PC-3 (cell line): ENCODE measurements around the gene CLEC16A. TPM values are rescaled to one million over a fixed set of nuclear protein-coding genes. Genes with fewer than 3 reads are reported as not detected.

Source experiments
- ATAC-seq: fragments of 200-7000 bp; cut with Tn5 transposase; 2 replicates; pipeline ENCODE4 v1.9.1; 2020; ENCODE audit warnings: mild to moderate bottlenecking, moderate library complexity
- BruUV-seq: library from RNA; stranded (reverse); fragments of 400-500 nt; replicated peaks from 2 replicates; lab custom pipeline; 2021; lab: Mats Ljungman, UMichigan
- CTCF ChIA-PET: fragments of 300-600 bp; sonication (Branson Sonifier 250); formaldehyde crosslinking; loops from one replicate; lab custom pipeline; 2022; ENCODE audit warnings: antibody characterized with exemption; lab: Charles Lee
- POLR2A ChIA-PET: fragments of 300-600 bp; sonication (Branson Sonifier 250); formaldehyde crosslinking; loops from one replicate; lab custom pipeline; 2022; ENCODE audit warnings: antibody characterized with exemption; ENCODE audit not compliant: unreplicated experiment; lab: Charles Lee
- DNase-seq: peaks from one replicate; pipeline ENCODE4 v3.0.0-alpha.2; 2015
- H2AFZ ChIP-seq: fragments of 300-600 bp; sonication (generic); 2 replicates; pipeline ENCODE4 v1.6.0; 2016; ENCODE audit warnings: antibody characterized with exemption, low read length
- H3F3A ChIP-seq: fragments of 300-600 bp; sonication (generic); one replicate; pipeline ENCODE4 v1.6.0; 2017; ENCODE audit warnings: antibody characterized with exemption, low read length, control low read depth, mild to moderate bottlenecking; ENCODE audit not compliant: unreplicated experiment
- H3K27ac ChIP-seq: fragments of 300-600 bp; sonication (generic); 2 replicates; pipeline ENCODE4 v1.5.1; 2016; ENCODE audit warnings: mild to moderate bottlenecking, low read length
- H3K27me3 ChIP-seq: fragments of 300-600 bp; sonication (generic); 2 replicates; pipeline ENCODE4 v1.6.1; 2016; ENCODE audit warnings: low read length, mixed read lengths
- H3K36me3 ChIP-seq: fragments of 300-600 bp; sonication (generic); 2 replicates; pipeline ENCODE4 v1.6.1; 2016; ENCODE audit warnings: low read depth, mixed run types, low read length, mixed read lengths
- H3K4me1 ChIP-seq: fragments of 300-600 bp; sonication (generic); 2 replicates; pipeline ENCODE4 v1.5.1; 2016; ENCODE audit warnings: low read length; ENCODE audit not compliant: insufficient read depth
- H3K4me2 ChIP-seq: fragments of 300-600 bp; sonication (generic); 2 replicates; pipeline ENCODE4 v1.6.0; 2016; ENCODE audit warnings: low read length
- H3K4me3 ChIP-seq: fragments of 300-600 bp; sonication (generic); 2 replicates; pipeline ENCODE4 v1.5.1; 2016; ENCODE audit warnings: mild to moderate bottlenecking, low read length, mixed read lengths
- H3K79me2 ChIP-seq: fragments of 300-600 bp; sonication (generic); 2 replicates; pipeline ENCODE4 v1.6.1; 2017; ENCODE audit warnings: low read length, mixed read lengths
- H3K9ac ChIP-seq: fragments of 300-600 bp; sonication (generic); 2 replicates; pipeline ENCODE4 v1.6.0; 2016; ENCODE audit warnings: mild to moderate bottlenecking, low read length
- H3K9me2 ChIP-seq: fragments of 300-600 bp; sonication (generic); replicated peaks from 2 replicates; pipeline ENCODE4 v1.6.1; 2016; ENCODE audit warnings: mixed run types, low read length, mixed read lengths
- H3K9me3 ChIP-seq: fragments of 300-600 bp; sonication (generic); 2 replicates; pipeline ENCODE4 v1.6.1; 2016; ENCODE audit warnings: low read length, mixed read lengths
- H4K20me1 ChIP-seq: fragments of 300-600 bp; sonication (generic); 2 replicates; pipeline ENCODE4 v1.6.1; 2016; ENCODE audit warnings: low read length, mixed read lengths
- EZH2 ChIP-seq: fragments of 300-600 bp; sonication (generic); IDR thresholded peaks from one replicate; pipeline ENCODE4 v1.6.1; 2017; ENCODE audit warnings: antibody characterized with exemption, mild to moderate bottlenecking, low read length; ENCODE audit not compliant: unreplicated experiment
- EZH2phosphoT487 ChIP-seq: fragments of 300-600 bp; sonication (generic); IDR thresholded peaks from 2 replicates; pipeline ENCODE4 v1.6.1; 2018; ENCODE audit warnings: mild to moderate bottlenecking, antibody characterized with exemption, low read length, borderline replicate concordance
- intact Hi-C: fragments of 100-400 bp; cut with micrococcal nuclease; formaldehyde crosslinking; loops from 2 replicates; pipeline ENCODE4 v1.9.0; 2023
- total RNA-seq: library from RNA; depleted of rRNA; stranded (reverse); fragments of >200 nt; gene quantifications from 2 replicates; pipeline ENCODE4 v1.2.3, GENCODE V29; 2014
- TF ChIP-seq, protein P1 (sequence below): fragments of 300-600 bp; sonication (generic); conservative IDR thresholded peaks from 2 replicates; pipeline ENCODE4 v1.5.1; 2017; ENCODE audit warnings: antibody characterized with exemption, low read depth, mild to moderate bottlenecking, low read length

Gene CLEC16A
- total RNA-seq, 1 experiment from 2014 or later: 9.5 TPM

DNA sequence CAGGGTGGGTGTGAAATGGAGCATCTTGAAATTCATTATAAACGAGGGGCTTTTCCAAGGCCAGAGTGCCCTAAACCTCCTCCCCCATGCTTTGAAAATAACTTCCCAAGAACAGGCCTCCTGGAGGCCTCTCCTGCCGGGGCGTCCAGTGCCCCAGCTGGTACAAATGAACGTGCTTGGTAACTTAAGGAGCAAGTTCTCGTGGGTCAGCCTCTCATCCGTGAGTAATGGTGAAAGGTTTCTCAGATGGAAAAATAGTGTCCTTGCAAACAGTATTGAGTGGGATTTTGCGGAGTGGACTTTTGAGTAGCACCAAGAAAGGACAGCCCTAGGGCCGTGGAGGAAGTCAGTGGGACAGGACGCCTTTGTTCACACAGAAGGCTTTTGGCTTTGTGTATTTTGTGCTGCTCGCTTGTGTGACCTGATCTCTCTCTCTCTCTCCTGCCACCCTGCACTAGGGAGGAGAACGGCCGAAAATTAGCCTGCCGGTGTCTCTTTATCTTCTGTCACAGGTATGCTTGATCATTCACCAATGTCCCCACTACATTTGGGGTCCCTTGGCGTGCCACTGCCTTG is 34.6 kb downstream of the CLEC16A start:
- BruUV-seq: no TSS peak
- no peaks in the 10 kb centered on the region for H3K9me3 ChIP-seq
- ATAC-seq: no peak
- no peak for DNase-seq
- H4K20me1 ChIP-seq: no peaks in the 10 kb centered on the region
- no peaks in the 10 kb centered on the region for H3K27me3 ChIP-seq
- no peaks in the 10 kb centered on the region for H3K79me2 ChIP-seq
- intact Hi-C loops: no loop called here
- POLR2A ChIA-PET: no interaction called here
- H2AFZ ChIP-seq: no peak overlapping the region
- 0 out of 2 replicates have a peak, but pooled peaks cover 3% of the 10 kb centered on the region for H3K36me3 ChIP-seq
- no peaks in the 10 kb centered on the region for H3K9me2 ChIP-seq
- CTCF ChIA-PET: no interaction called here
- TF ChIP-seq EZH2phosphoT487: no peak
- no peak for TF ChIP-seq EZH2
- TF ChIP-seq, protein P1, sequence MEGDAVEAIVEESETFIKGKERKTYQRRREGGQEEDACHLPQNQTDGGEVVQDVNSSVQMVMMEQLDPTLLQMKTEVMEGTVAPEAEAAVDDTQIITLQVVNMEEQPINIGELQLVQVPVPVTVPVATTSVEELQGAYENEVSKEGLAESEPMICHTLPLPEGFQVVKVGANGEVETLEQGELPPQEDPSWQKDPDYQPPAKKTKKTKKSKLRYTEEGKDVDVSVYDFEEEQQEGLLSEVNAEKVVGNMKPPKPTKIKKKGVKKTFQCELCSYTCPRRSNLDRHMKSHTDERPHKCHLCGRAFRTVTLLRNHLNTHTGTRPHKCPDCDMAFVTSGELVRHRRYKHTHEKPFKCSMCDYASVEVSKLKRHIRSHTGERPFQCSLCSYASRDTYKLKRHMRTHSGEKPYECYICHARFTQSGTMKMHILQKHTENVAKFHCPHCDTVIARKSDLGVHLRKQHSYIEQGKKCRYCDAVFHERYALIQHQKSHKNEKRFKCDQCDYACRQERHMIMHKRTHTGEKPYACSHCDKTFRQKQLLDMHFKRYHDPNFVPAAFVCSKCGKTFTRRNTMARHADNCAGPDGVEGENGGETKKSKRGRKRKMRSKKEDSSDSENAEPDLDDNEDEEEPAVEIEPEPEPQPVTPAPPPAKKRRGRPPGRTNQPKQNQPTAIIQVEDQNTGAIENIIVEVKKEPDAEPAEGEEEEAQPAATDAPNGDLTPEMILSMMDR: no peak
- no peak overlapping the region for H3K9ac ChIP-seq
- no peaks in the 10 kb centered on the region for H3K4me1 ChIP-seq
- no peak overlapping the region for H3K4me3 ChIP-seq
- no peaks in the 10 kb centered on the region for H3F3A ChIP-seq
- H3K27ac ChIP-seq: no peak overlapping the region
- H3K4me2 ChIP-seq: no peak overlapping the region

DNA sequence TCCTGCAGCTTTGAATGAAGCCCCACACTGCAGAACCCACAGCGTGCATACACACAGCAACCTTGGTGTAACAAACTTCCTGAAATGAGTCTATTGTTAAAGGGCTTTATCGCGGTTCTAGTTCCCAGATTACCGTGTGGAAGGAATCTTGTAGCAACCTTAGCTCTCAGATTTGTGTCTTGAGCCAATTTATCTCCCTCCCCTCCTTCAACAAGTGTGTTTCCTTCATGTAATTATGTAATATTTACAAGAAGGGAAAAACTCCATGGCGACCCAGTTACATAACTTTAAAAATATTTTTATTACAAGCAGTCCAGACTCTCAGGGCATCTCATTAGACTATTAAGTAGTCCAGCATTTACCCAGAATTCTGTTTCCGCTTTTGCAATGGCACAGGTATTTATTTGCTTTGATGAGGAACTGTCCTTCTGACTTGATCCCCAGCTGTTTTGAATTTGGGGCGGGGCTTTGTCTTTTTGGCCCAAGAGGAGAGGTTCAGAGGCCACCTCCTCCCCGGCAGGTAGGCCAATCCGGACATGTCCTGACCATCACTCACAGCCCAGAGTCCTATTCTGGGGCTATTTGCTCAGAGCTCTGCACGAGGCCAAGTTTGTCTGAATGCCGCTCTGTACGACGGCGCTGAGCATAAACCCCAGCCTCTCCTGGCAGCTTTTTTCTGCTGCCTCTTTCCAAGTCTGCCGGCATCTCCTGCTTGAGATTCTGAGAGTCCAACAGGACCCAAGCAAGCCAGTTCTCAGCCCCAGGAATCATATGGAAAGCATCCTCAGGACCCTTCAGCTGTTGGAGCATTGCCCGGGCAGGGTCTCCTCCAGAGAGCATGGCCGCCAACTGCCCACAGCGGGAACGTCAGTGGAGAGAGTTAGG is 35.6 kb downstream of the CLEC16A start:
- H3F3A ChIP-seq: no peaks in the 10 kb centered on the region
- TF ChIP-seq EZH2 (no peak), EZH2phosphoT487 (no peak)
- TF ChIP-seq, protein P1: no peak
- no TSS peak for BruUV-seq
- intact Hi-C loops: no loop called here
- no peaks in the 10 kb centered on the region for H3K79me2 ChIP-seq
- no peaks in the 10 kb centered on the region for H4K20me1 ChIP-seq
- ChIA-PET POLR2A (interaction anchor here (0.5 kb wide), 1 partner anchor 8 kb away, joined by 4 read pairs; no protein-coding TSS in a partner anchor), CTCF (no interaction called here)
- H3K9me3 ChIP-seq: no peaks in the 10 kb centered on the region
- H3K27ac ChIP-seq: no peak overlapping the region
- H3K9ac ChIP-seq: no peak overlapping the region
- no peak overlapping the region for H3K4me3 ChIP-seq
- H3K4me2 ChIP-seq: no peak overlapping the region
- ATAC-seq: no peak
- no peaks in the 10 kb centered on the region for H3K4me1 ChIP-seq
- H2AFZ ChIP-seq: no peak overlapping the region
- DNase-seq: no peak
- no peaks in the 10 kb centered on the region for H3K9me2 ChIP-seq
- H3K36me3 ChIP-seq: 0 out of 2 replicates have a peak, but pooled peaks cover 3% of the 10 kb centered on the region
- no peaks in the 10 kb centered on the region for H3K27me3 ChIP-seq

DNA sequence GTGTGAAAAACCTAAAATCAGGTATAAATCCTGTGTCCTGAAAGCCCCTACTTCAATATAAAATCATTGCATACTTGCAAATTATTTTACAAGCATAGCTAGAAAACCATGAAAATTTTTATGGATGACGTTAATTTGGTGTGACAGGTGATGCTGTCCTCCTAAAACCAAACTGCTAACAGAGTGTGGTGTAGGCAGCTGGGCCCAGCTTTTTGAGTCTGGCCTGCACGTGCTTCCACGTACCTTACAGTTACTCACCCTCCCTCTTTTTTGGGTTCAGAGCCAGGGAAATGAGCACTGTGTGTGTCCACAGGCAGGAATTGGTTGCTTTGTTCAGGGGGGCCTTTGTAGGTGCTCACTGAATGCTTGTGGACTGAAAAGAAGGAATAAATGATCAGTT is 36.4 kb downstream of the CLEC16A start:
- no peaks in the 10 kb centered on the region for H3F3A ChIP-seq
- no peak overlapping the region for H3K4me2 ChIP-seq
- no peak overlapping the region for H3K27ac ChIP-seq
- H3K36me3 ChIP-seq: 0 out of 2 replicates have a peak, but pooled peaks cover 3% of the 10 kb centered on the region
- no peaks in the 10 kb centered on the region for H3K4me1 ChIP-seq
- TF ChIP-seq, protein P1: no peak
- TF ChIP-seq EZH2phosphoT487 (no peak), EZH2 (no peak)
- ChIA-PET POLR2A (no interaction called here), CTCF (no interaction called here)
- H3K9me3 ChIP-seq: no peaks in the 10 kb centered on the region
- no peak overlapping the region for H3K4me3 ChIP-seq
- no peaks in the 10 kb centered on the region for H3K27me3 ChIP-seq
- DNase-seq (no peak), ATAC-seq (no peak)
- H4K20me1 ChIP-seq: no peaks in the 10 kb centered on the region
- no TSS peak for BruUV-seq
- H3K9me2 ChIP-seq: no peaks in the 10 kb centered on the region
- no peaks in the 10 kb centered on the region for H3K79me2 ChIP-seq
- H3K9ac ChIP-seq: no peak overlapping the region
- no peak overlapping the region for H2AFZ ChIP-seq
- intact Hi-C loops: no loop called here
